Measurements from ENCODE around the gene FAM25A.
"Not testable (repeated sequence)": the region's sequence is repeated elsewhere in the genome, so short reads cannot be mapped to it uniquely, and the experiment has no call there.

- not testable (repeated sequence) for TF ChIP-seq CTCF, POLR2A (IDR thresholded peaks at IDR 0.05)
Measured at GRCh38 chr10:87026747-87027508, 6.8 kb downstream of the FAM25A start.

Measured in right lobe of liver (tissue), 4 donors.